Kidney (tissue), 14 donors: ENCODE measurements around the gene TNFRSF11A. TPM values are rescaled to one million over a fixed set of nuclear protein-coding genes. Genes with fewer than 3 reads are reported as not detected.
A peak's percentile ranks its signal among the peaks of the same experiment; 100 is the strongest.

Experiments
- DNase-seq, 5 donors: peaks; one replicate each; pipeline ENCODE4 v3.0.0-alpha.2; 2013 to 2020
- FAIRE-seq: peaks from 2 replicates; lab custom pipeline; 2012; peaks lifted over from hg19 to GRCh38; lab: Jason Lieb, UNC
- H3K27ac ChIP-seq, 2 donors: one replicate each; pipeline ENCODE4 v1.7.0; 2013; ENCODE audit warnings: low read depth in 2 of 2, low read length in 2 of 2, inconsistent platforms in 1 of 2
- H3K27me3 ChIP-seq: one replicate; pipeline ENCODE4 v1.7.1; 2013; ENCODE audit warnings: low read length, inconsistent platforms; ENCODE audit not compliant: control insufficient read depth, insufficient read depth
- H3K36me3 ChIP-seq, 3 donors: one replicate each; pipeline versions ENCODE4 v1.7.0 to v1.7.1; 2013; ENCODE audit warnings: low read length in 3 of 3, control low read depth in 1 of 3, inconsistent platforms in 1 of 3; ENCODE audit not compliant: insufficient read depth in 3 of 3, control insufficient read depth in 2 of 3
- H3K4me1 ChIP-seq, 3 donors: one replicate each; pipeline versions ENCODE4 v1.7.0 to v1.7.1; 2013; ENCODE audit warnings: low read length in 3 of 3, inconsistent platforms in 1 of 3, low read depth in 1 of 3; ENCODE audit not compliant: control insufficient read depth in 2 of 3, insufficient read depth in 2 of 3
- H3K4me3 ChIP-seq, 3 donors: one replicate each; pipeline versions ENCODE4 v1.7.0 to v1.8.1; 2013; ENCODE audit warnings: low read length in 3 of 3, control low read depth in 1 of 3, inconsistent platforms in 1 of 3
- H3K9ac ChIP-seq, 3 donors: one replicate each; pipeline versions ENCODE4 v1.7.0 to v1.7.1; 2013; ENCODE audit warnings: low read length in 3 of 3, control low read depth in 1 of 3, inconsistent platforms in 1 of 3
- H3K9me3 ChIP-seq, 3 donors: one replicate each; pipeline versions ENCODE4 v1.7.0 to v1.7.1; 2013; ENCODE audit warnings: low read length in 3 of 3, control low read depth in 1 of 3, inconsistent platforms in 1 of 3; ENCODE audit not compliant: control insufficient read depth in 2 of 3, insufficient read depth in 1 of 3
- intact Hi-C: fragments of 100-400 bp; cut with DNase I; formaldehyde crosslinking; loops from one replicate; pipeline ENCODE4 v1.11.1; 2022
- polyA plus RNA-seq: library from polyadenylated mRNA; stranded (reverse); fragments of 350-450 nt; fragmentation: Illumina TruSeq; extraction: RNeasy Lipid Tissue Mini Kit (QIAGEN cat#74804); gene quantifications from one replicate; pipeline ENCODE4 v1.2.3, GENCODE V29; 2014; ENCODE audit warnings: low read depth, low replicate concordance; ENCODE audit not compliant: insufficient read depth
- total RNA-seq: library from RNA; stranded (reverse); fragmentation: NEBNext Ultra II Directional; extraction: Animal tissue kit (Norgen Biotek cat#: 25700); gene quantifications from one replicate; pipeline ENCODE4 v1.2.1, GENCODE V29; 2021
- TF ChIP-seq, protein P1 (sequence below): IDR thresholded peaks from 3 replicates; pipeline ENCODE4 v1.5.1; 2012; ENCODE audit warnings: mild to moderate bottlenecking, moderate library complexity, borderline replicate concordance; ENCODE audit not compliant: insufficient read depth; ENCODE audit errors: extremely low read depth
- donor health status: control.
- donor health status: control.
- donor health status: control.
- donor health status: control.
- donor health status: control.
- donor health status: DM: yes; HTN: yes; CAD: no.
- donor health status: Normal renal cell carcinoma (clear cell type).

Gene TNFRSF11A
- total and polyA plus RNA-seq, 2 donors from 2014 or later, result 0.39 to 5.4 TPM

GRCh38 chr18:62384610-62385097 is 59.5 kb downstream of the TNFRSF11A start:
- TF ChIP-seq, protein P1, sequence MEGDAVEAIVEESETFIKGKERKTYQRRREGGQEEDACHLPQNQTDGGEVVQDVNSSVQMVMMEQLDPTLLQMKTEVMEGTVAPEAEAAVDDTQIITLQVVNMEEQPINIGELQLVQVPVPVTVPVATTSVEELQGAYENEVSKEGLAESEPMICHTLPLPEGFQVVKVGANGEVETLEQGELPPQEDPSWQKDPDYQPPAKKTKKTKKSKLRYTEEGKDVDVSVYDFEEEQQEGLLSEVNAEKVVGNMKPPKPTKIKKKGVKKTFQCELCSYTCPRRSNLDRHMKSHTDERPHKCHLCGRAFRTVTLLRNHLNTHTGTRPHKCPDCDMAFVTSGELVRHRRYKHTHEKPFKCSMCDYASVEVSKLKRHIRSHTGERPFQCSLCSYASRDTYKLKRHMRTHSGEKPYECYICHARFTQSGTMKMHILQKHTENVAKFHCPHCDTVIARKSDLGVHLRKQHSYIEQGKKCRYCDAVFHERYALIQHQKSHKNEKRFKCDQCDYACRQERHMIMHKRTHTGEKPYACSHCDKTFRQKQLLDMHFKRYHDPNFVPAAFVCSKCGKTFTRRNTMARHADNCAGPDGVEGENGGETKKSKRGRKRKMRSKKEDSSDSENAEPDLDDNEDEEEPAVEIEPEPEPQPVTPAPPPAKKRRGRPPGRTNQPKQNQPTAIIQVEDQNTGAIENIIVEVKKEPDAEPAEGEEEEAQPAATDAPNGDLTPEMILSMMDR, result no peak
- no peak overlapping the region for H3K9ac ChIP-seq
- FAIRE-seq, result no peak
- H3K27ac ChIP-seq, result no peak overlapping the region
- H3K9me3 ChIP-seq, result peaks cover 0 to 1% (median 0%) of the 10 kb centered on the region in 3 donors
- H3K4me3 ChIP-seq, result no peak overlapping the region
- H3K27me3 ChIP-seq, result no peaks in the 10 kb centered on the region
- H3K36me3 ChIP-seq, result no peaks in the 10 kb centered on the region
- H3K4me1 ChIP-seq, result no peaks in the 10 kb centered on the region
- intact Hi-C loops, result no loop called here
- no peak for DNase-seq

DNA sequence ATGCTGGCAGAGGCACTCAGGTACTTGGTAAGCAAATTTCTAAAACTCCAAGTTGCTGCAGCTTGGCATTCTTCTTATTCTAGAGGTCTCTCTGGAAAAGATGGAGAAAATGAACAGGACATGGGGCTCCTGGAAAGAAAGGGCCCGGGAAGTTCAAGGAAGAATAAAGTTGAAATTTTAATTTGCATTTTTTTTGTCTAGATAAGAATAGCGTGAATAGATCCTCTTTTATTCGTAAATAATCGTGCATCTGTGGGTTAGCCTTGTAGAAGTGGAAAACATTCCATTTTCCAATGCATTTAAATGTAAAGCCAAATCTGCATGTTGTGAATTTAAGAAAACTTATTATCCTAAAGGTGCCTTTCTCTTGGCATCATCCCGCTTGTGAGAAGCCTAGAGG is 61.0 kb downstream of the TNFRSF11A start:
- DNase-seq (no peak), FAIRE-seq (no peak)
- Histone ChIP-seq H3K27me3 (no peaks in the 10 kb centered on the region), H3K27ac (no peak overlapping the region), H3K4me1 (no peaks in the 10 kb centered on the region), H3K4me3 (no peak overlapping the region), H3K9me3 (peaks cover 0 to 1% (median 0%) of the 10 kb centered on the region in 3 donors), H3K36me3 (no peaks in the 10 kb centered on the region), H3K9ac (no peak overlapping the region)
- intact Hi-C loops, result no loop called here
- TF ChIP-seq, protein P1, result no peak

GRCh38 chr18:62386601-62387000 is 61.5 kb downstream of the TNFRSF11A start:
- DNase-seq (peak in 2 of 5 donors; percentile 22 to 34), FAIRE-seq (no peak)
- H3K9ac ChIP-seq, result no peak overlapping the region
- no peak overlapping the region for H3K4me3 ChIP-seq
- H3K36me3 ChIP-seq, result no peaks in the 10 kb centered on the region
- no peaks in the 10 kb centered on the region for H3K4me1 ChIP-seq
- TF ChIP-seq, protein P1, result no peak
- no peaks in the 10 kb centered on the region for H3K27me3 ChIP-seq
- intact Hi-C loops, result no loop called here
- H3K9me3 ChIP-seq, result peaks cover 0 to 1% (median 0%) of the 10 kb centered on the region in 3 donors
- no peak overlapping the region for H3K27ac ChIP-seq

DNA sequence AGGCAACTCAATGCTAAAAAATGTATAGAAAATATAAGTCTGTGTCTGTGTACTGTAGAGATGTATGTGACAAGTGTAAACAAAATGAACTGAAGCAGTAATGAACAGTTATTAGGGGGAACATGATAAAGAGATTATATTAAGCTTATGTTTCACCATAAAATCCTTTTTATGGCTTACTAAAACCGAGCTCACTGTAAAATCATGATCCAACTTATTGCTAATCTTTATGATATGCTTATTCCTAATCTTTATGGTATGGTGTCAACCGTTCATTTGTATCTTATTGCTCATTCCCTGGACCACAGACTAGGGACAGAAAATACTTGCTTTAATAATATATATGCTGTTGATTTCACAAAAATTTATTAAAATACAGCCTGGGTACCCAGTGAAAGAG is 62.1 kb downstream of the TNFRSF11A start:
- TF ChIP-seq, protein P1, result no peak
- intact Hi-C loops, result no loop called here
- Histone ChIP-seq H3K4me3 (no peak overlapping the region), H3K9me3 (peaks cover 0 to 1% (median 0%) of the 10 kb centered on the region in 3 donors), H3K4me1 (no peaks in the 10 kb centered on the region), H3K27ac (no peak overlapping the region), H3K9ac (no peak overlapping the region), H3K27me3 (no peaks in the 10 kb centered on the region), H3K36me3 (no peaks in the 10 kb centered on the region)
- FAIRE-seq (no peak), DNase-seq (no peak)
